Esophagus squamous epithelium (tissue), 5 donors: ENCODE measurements around the gene CENPM. TPM values are rescaled to one million over a fixed set of nuclear protein-coding genes. Genes with fewer than 3 reads are reported as not detected.

Experiments used
- DNase-seq: peaks from one replicate; lab custom pipeline; 2025; lab: John Stamatoyannopoulos, UW
- H3K27ac ChIP-seq, 4 donors: fragments of 200-600 bp; sonication (generic); one replicate each; pipeline ENCODE4 v1.5.1; 2016 to 2019; ENCODE audit warnings: mild to moderate bottlenecking in 1 of 4
- H3K27me3 ChIP-seq, 4 donors: fragments of 200-600 bp; sonication (generic); 1 replicate in 3 of 4; 2 replicates in 1 of 4; pipeline versions ENCODE4 v1.5.1 to v1.6.0; 2017 to 2021; ENCODE audit warnings: antibody characterized with exemption in 1 of 4
- H3K36me3 ChIP-seq, 3 donors: fragments of 200-600 bp; sonication (generic); one replicate each; pipeline ENCODE4 v1.5.1; 2016 to 2019
- H3K4me1 ChIP-seq, 3 donors: fragments of 200-600 bp; sonication (generic); one replicate each; pipeline ENCODE4 v1.5.1; 2017 to 2019
- H3K4me3 ChIP-seq, 4 donors: fragments of 200-600 bp; sonication (generic); 1 replicate in 3 of 4; 2 replicates in 1 of 4; pipeline ENCODE4 v1.5.1; 2016 to 2019; ENCODE audit warnings: mild to moderate bottlenecking in 2 of 4, moderate library complexity in 1 of 4
- H3K9me3 ChIP-seq, 3 donors: fragments of 200-600 bp; sonication (generic); one replicate each; pipeline ENCODE4 v1.5.1; 2016 to 2019
- POLR2A ChIP-seq, 4 donors: fragments of 450-650 bp; IDR thresholded peaks; one replicate each; pipeline ENCODE4 v1.6.1; 2017; ENCODE audit warnings: antibody characterized with exemption in 4 of 4, mild to moderate bottlenecking in 4 of 4, moderate library complexity in 3 of 4
- WGBS, 2 donors: methylation state at CpG; one replicate each; pipeline ENCODE4 v1.1.5; 2018; 5-methylcytosine and 5-hydroxymethylcytosine counted together
- intact Hi-C: fragments of 100-400 bp; cut with DNase I; formaldehyde crosslinking; loops from one replicate; pipeline ENCODE4 v1.15.0; 2022
- total RNA-seq, 4 donors: library from RNA; depleted of rRNA; stranded (reverse); fragments of >200 nt; gene quantifications; one replicate each; pipeline ENCODE4 v1.1.0, GENCODE V29; 2016
- TF ChIP-seq, protein P1 (sequence below), 6 experiments: fragments of 450-650 bp in 4 of 6; fragments of 200-600 bp in 2 of 6; sonication (generic) in 2 of 6; IDR thresholded peaks; one replicate each; pipeline ENCODE4 v1.5.1; 2016 to 2019; ENCODE audit warnings: antibody characterized with exemption in 6 of 6, mild to moderate bottlenecking in 4 of 6, moderate library complexity in 4 of 6
- donor health status: DM: yes; HTN: yes; CAD: no.

CENPM gene
- total RNA-seq, 4 donors from 2014 or later = 6.9 to 12.6 (median 10.5) TPM

DNA sequence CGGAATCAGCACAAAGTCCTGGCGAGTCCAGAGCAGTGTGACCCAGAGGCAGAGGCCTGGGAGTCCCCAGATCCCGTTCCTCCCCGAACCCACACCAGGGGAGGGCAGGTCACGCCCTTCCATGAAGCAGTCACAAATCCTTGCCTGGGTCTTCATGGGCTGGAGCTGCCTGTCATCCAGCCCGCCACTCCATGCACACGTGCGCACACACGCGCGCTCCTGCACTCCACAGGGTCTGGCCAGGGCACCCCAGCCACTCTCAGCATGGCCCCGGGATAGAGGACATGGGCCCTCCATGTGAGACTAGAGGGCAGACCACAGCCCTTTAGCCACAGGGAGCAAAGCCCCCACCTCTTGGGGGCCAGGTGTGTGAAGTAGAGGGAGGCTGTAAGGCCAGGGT is 14.6 kb downstream of the CENPM start:
- Histone ChIP-seq H3K27ac (no peak overlapping the region), H3K4me3 (no peak overlapping the region), H3K9me3 (no peaks in the 10 kb centered on the region), H3K4me1 (no peaks in the 10 kb centered on the region), H3K27me3 (no peaks in the 10 kb centered on the region), H3K36me3 (no peaks in the 10 kb centered on the region)
- no CpG with 5 or more reads among the region's 12 CpGs for WGBS, 2 donors
- DNase-seq = no peak
- no peak for TF ChIP-seq POLR2A (IDR thresholded peaks at IDR 0.05)
- TF ChIP-seq, protein P1, sequence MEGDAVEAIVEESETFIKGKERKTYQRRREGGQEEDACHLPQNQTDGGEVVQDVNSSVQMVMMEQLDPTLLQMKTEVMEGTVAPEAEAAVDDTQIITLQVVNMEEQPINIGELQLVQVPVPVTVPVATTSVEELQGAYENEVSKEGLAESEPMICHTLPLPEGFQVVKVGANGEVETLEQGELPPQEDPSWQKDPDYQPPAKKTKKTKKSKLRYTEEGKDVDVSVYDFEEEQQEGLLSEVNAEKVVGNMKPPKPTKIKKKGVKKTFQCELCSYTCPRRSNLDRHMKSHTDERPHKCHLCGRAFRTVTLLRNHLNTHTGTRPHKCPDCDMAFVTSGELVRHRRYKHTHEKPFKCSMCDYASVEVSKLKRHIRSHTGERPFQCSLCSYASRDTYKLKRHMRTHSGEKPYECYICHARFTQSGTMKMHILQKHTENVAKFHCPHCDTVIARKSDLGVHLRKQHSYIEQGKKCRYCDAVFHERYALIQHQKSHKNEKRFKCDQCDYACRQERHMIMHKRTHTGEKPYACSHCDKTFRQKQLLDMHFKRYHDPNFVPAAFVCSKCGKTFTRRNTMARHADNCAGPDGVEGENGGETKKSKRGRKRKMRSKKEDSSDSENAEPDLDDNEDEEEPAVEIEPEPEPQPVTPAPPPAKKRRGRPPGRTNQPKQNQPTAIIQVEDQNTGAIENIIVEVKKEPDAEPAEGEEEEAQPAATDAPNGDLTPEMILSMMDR (IDR thresholded peaks at IDR 0.05) = no peak
- intact Hi-C loops = no loop called here

DNA sequence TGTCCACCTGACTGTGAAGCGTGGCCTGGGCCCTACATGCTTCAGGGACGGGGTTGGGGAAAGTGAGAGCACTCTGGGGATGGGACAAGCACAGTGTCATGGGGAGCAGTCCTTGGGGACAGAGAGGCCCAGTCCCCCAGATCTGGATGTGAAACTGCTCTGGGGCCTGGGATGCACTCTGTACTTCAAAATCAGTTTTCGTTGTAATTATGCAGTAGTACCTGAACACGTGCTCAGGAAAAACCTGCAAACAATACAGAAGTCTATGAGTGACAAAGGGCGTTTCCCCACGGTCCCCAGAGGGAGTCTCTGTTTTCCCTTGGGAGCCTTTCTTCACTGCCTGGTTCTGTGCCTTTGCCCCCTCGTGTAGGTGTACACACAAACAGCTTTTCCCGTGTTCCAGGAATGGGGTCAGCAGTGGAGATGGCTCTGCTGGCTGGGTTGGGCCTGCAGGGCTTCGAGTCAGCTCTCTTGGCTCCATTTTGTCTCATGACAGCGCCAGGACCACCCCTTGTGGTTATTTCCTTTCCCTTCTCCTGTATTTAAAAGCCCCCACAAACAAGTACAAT is 15.2 kb downstream of the CENPM start:
- Histone ChIP-seq H3K27ac (no peak overlapping the region), H3K36me3 (no peaks in the 10 kb centered on the region), H3K4me3 (no peak overlapping the region), H3K9me3 (no peaks in the 10 kb centered on the region), H3K4me1 (peaks cover 0 to 3% (median under 1%) of the 10 kb centered on the region in 3 donors), H3K27me3 (peaks cover 0 to 5% (median 0%) of the 10 kb centered on the region in 4 donors)
- WGBS, 2 donors = 72 to 77% methylated on average over 9 to 10 of the region's 10 CpGs
- intact Hi-C loops = no loop called here
- TF ChIP-seq, protein P1 (IDR thresholded peaks at IDR 0.05) = no peak
- no peak for TF ChIP-seq POLR2A (IDR thresholded peaks at IDR 0.05)
- no peak for DNase-seq

DNA sequence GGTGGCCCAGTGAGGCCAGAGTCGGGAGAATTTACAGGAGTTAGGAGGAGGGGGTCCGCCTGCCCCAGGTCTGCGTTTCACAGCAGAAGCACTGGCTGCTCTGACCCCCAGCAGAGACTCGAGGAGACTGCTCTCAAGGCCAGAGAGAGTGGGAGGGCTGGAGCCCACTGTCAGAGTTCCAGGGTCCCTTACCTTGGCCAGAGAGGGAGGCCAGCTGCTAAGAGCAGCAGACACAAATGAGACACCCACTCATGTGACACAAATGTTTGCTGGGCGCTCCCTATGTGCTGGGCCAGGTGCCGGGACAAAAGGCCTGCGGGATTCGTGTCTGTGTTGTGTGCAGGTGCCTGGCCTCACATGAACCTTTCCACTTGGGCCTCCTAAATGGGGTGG is 17.5 kb downstream of the CENPM start:
- Histone ChIP-seq H3K27ac (no peak overlapping the region), H3K36me3 (no peaks in the 10 kb centered on the region), H3K9me3 (no peaks in the 10 kb centered on the region), H3K4me3 (no peak overlapping the region), H3K27me3 (peaks cover 0 to 24% (median 1%) of the 10 kb centered on the region in 4 donors), H3K4me1 (peaks cover 4 to 16% (median 12%) of the 10 kb centered on the region in 3 donors)
- no peak for DNase-seq
- TF ChIP-seq POLR2A (IDR thresholded peaks at IDR 0.05) = no peak
- TF ChIP-seq, protein P1 (IDR thresholded peaks at IDR 0.05) = no peak
- intact Hi-C loops = no loop called here
- WGBS, 2 donors = 73 to 77% methylated on average over 2 to 7 of the region's 8 CpGs

DNA sequence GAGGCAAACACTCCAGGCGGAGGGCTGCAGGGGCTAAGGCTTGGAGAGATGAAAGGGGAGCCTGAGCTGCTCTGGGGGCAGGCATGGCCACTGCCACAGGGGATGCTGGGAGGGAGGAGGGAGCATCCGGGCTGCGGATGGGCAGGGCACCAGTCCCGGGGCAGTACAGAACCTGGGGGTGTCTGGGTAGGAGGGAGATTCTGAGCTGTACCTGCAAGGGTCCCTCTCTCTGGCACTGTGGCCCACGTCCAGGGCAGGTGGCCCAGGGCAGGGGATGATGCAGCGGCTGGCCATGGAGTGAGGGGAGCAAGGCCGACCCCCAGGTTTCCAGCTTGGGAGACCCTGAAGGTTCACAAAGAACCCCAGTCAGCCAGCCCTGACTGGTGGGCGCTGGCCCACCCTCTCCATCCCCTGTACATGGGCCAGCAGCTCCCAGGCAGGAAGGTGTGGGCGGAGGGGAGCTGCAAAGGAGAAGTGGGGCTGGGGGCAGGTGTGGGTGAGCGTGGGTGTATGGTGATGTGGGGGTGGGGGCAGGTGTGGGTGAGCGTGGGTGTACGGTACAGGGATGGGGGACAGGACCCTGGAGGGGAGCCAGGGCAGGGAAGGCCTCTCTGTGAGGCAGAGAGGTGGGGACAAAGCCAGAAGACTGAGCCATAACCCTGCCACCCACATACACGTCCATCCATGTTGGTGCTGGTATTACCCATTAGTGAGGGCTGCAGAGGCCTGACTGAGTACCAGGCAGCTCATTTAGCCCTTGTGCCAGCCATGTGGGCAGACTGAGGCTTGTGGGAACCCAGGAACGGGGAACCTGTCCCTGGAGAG is 18.1 kb downstream of the CENPM start:
- Histone ChIP-seq H3K36me3 (no peaks in the 10 kb centered on the region), H3K4me1 (peaks cover 4 to 16% (median 12%) of the 10 kb centered on the region in 3 donors), H3K9me3 (no peaks in the 10 kb centered on the region), H3K27me3 (peaks cover 0 to 24% (median 1%) of the 10 kb centered on the region in 4 donors), H3K4me3 (no peak overlapping the region), H3K27ac (no peak overlapping the region)
- intact Hi-C loops = no loop called here
- WGBS, 2 donors = 46 to 67% methylated on average over 10 to 12 of the region's 14 CpGs
- TF ChIP-seq, protein P1 (IDR thresholded peaks at IDR 0.05) = no peak
- no peak for DNase-seq

DNA sequence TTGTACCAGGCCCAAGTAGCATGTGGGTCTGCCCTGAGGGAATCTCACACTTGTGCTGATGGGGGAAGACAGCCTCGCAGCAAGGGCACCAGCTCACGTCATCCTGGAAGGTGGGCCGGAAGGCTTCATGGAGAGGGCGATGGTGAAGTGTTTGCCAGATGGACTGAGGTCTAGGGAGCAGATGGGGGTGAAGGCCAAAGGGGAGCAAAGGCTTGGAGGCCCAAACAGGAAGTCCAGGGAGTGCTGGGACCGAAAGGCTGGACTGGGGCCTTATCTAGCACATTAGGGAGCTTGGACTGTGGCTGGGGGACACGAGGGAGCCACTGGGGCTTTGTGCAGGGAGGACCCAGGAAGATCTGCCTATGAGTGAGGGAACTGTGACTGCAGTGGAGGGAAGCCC is 19.1 kb downstream of the CENPM start:
- intact Hi-C loops = no loop called here
- H3K4me3 ChIP-seq = no peak overlapping the region
- H3K27me3 ChIP-seq = peaks cover 0 to 24% (median 1%) of the 10 kb centered on the region in 4 donors
- H3K36me3 ChIP-seq = no peaks in the 10 kb centered on the region
- no peak for TF ChIP-seq POLR2A (IDR thresholded peaks at IDR 0.05)
- TF ChIP-seq, protein P1 (IDR thresholded peaks at IDR 0.05) = no peak
- 67% methylated on average over 3 to 4 of the region's 6 CpGs for WGBS, 2 donors
- H3K27ac ChIP-seq = no peak overlapping the region
- no peak for DNase-seq
- H3K9me3 ChIP-seq = no peaks in the 10 kb centered on the region
- H3K4me1 ChIP-seq = peaks cover 4 to 16% (median 12%) of the 10 kb centered on the region in 3 donors
